GM19468 (cell line): ENCODE data around the gene MECP2.

Experiments
- ATAC-seq: cut with Tn5 transposase; IDR thresholded peaks from one replicate; pipeline ENCODE4 v1.9.1; 2021; ENCODE audit warnings: mild to moderate bottlenecking, moderate library complexity, moderate number of reproducible peaks; ENCODE audit not compliant: unreplicated experiment; ENCODE audit errors: extremely low read depth

Gene MECP2

GRCh38 chrX:154068560-154068959, 29.0 kb downstream of the MECP2 start:
- ATAC-seq = no peak

- no peak for ATAC-seq
Observed at GRCh38 chrX:154064637-154065435, 32.7 kb downstream of the MECP2 start.

- no peak for ATAC-seq
Observed at GRCh38 chrX:154063234-154063633, 34.3 kb downstream of the MECP2 start.

- ATAC-seq = no peak
Observed at GRCh38 chrX:154061801-154062200, 35.7 kb downstream of the MECP2 start.

GRCh38 chrX:154059729-154060245, 37.7 kb downstream of the MECP2 start:
- ATAC-seq = no peak

GRCh38 chrX:154059231-154059630, 38.3 kb downstream of the MECP2 start:
- no peak for ATAC-seq

- ATAC-seq = no peak
Observed at GRCh38 chrX:154058214-154058997, 39.1 kb downstream of the MECP2 start.

GRCh38 chrX:154057791-154058190, 39.7 kb downstream of the MECP2 start:
- no peak for ATAC-seq

- ATAC-seq = no peak
Observed at GRCh38 chrX:154056770-154057241, 40.7 kb downstream of the MECP2 start.

- no peak for ATAC-seq
Observed at GRCh38 chrX:154051201-154051810, 46.2 kb downstream of the MECP2 start.

- no peak for ATAC-seq
Observed at GRCh38 chrX:154050113-154050495, 47.4 kb downstream of the MECP2 start.

GRCh38 chrX:154049209-154050112, 48.1 kb downstream of the MECP2 start:
- ATAC-seq = no peak

GRCh38 chrX:154048398-154048797, 49.1 kb downstream of the MECP2 start:
- ATAC-seq = no peak

GRCh38 chrX:154046940-154047610, 50.4 kb downstream of the MECP2 start:
- ATAC-seq = no peak

GRCh38 chrX:154046031-154046781, 51.3 kb downstream of the MECP2 start:
- no peak for ATAC-seq

GRCh38 chrX:154044091-154044490, 53.4 kb downstream of the MECP2 start:
- ATAC-seq = no peak

- no peak for ATAC-seq
Observed at GRCh38 chrX:154043003-154043763, 54.3 kb downstream of the MECP2 start.

GRCh38 chrX:154040863-154041262, 56.7 kb downstream of the MECP2 start:
- no peak for ATAC-seq
